ENCODE measurements around the gene IFT80. TPM values are rescaled to one million over a fixed set of nuclear protein-coding genes. Genes with fewer than 3 reads are reported as not detected.

The IFT80 gene
- total RNA-seq, 1 experiment from 2014 or later = 20.2 TPM

GRCh38 chr3:160381470-160381869 is 17.6 kb downstream of the IFT80 start:
- Histone ChIP-seq H3K4me3 (ENCODE audit: low read depth, low read length, poor library complexity, severe bottlenecking) (no peak overlapping the region), H3K27ac (ENCODE audit: low read depth, low read length, poor library complexity, severe bottlenecking) (no peak overlapping the region), H3K36me3 (ENCODE audit: insufficient read depth, low read length, poor library complexity, severe bottlenecking) (no peaks in the 10 kb centered on the region), H3K9me3 (ENCODE audit: low read depth, low read length, poor library complexity, severe bottlenecking) (no peaks in the 10 kb centered on the region), H3K4me1 (ENCODE audit: insufficient read depth, low read length, poor library complexity, severe bottlenecking) (no peaks in the 10 kb centered on the region), H3K27me3 (replicated peaks; ENCODE audit: insufficient read depth, low read depth, low read length, poor library complexity) (no peaks in the 10 kb centered on the region)
- ChIA-PET CTCF (no interaction called here), POLR2A (ENCODE audit: low non-redundant PET) (no interaction called here)
- no peak for DNase-seq (ENCODE audit: low spot score)
- intact Hi-C loops (cut with micrococcal nuclease; ENCODE audit: unreplicated experiment) = no loop called here
- no peak for TF ChIP-seq CTCF (conservative IDR thresholded peaks at IDR 0.05; ENCODE audit: low read depth, low read length)
- no peak for TF ChIP-seq EZH2 (IDR thresholded peaks at IDR 0.05; ENCODE audit: borderline replicate concordance, low read depth, low read length, poor library complexity, severe bottlenecking)
- no TSS peak for BruUV-seq (replicated peaks)

- Histone ChIP-seq H3K4me1 (ENCODE audit: insufficient read depth, low read length, poor library complexity, severe bottlenecking) (no peaks in the 10 kb centered on the region), H3K27me3 (replicated peaks; ENCODE audit: insufficient read depth, low read depth, low read length, poor library complexity) (no peaks in the 10 kb centered on the region), H3K4me3 (ENCODE audit: low read depth, low read length, poor library complexity, severe bottlenecking) (no peak overlapping the region), H3K9me3 (ENCODE audit: low read depth, low read length, poor library complexity, severe bottlenecking) (no peaks in the 10 kb centered on the region), H3K27ac (ENCODE audit: low read depth, low read length, poor library complexity, severe bottlenecking) (no peak overlapping the region), H3K36me3 (ENCODE audit: insufficient read depth, low read length, poor library complexity, severe bottlenecking) (no peaks in the 10 kb centered on the region)
- POLR2A ChIA-PET (ENCODE audit: low non-redundant PET) = no interaction called here
- no TSS peak for BruUV-seq (replicated peaks)
- TF ChIP-seq CTCF (conservative IDR thresholded peaks at IDR 0.05; ENCODE audit: low read depth, low read length) = no peak
- no peak for TF ChIP-seq EZH2 (IDR thresholded peaks at IDR 0.05; ENCODE audit: borderline replicate concordance, low read depth, low read length, poor library complexity, severe bottlenecking)
- intact Hi-C loops (cut with micrococcal nuclease; ENCODE audit: unreplicated experiment) = no loop called here
- no peak for DNase-seq (ENCODE audit: low spot score)
- CTCF ChIA-PET = no interaction called here
Measured at GRCh38 chr3:160379628-160380214, 19.3 kb downstream of the IFT80 start.

GRCh38 chr3:160378331-160379109 is 20.5 kb downstream of the IFT80 start:
- ChIA-PET CTCF (no interaction called here), POLR2A (ENCODE audit: low non-redundant PET) (interaction anchor here (0.6 kb wide), 1 partner anchor 302 kb away, joined by 4 read pairs; no protein-coding TSS in a partner anchor)

More at GRCh38 chr3:160378331-160379109, 20.5 kb downstream of the IFT80 start:
- Histone ChIP-seq H3K4me3 (ENCODE audit: low read depth, low read length, poor library complexity, severe bottlenecking) (no peak overlapping the region), H3K9me3 (ENCODE audit: low read depth, low read length, poor library complexity, severe bottlenecking) (no peaks in the 10 kb centered on the region), H3K27ac (ENCODE audit: low read depth, low read length, poor library complexity, severe bottlenecking) (no peak overlapping the region), H3K4me1 (ENCODE audit: insufficient read depth, low read length, poor library complexity, severe bottlenecking) (no peaks in the 10 kb centered on the region), H3K27me3 (replicated peaks; ENCODE audit: insufficient read depth, low read depth, low read length, poor library complexity) (no peaks in the 10 kb centered on the region), H3K36me3 (ENCODE audit: insufficient read depth, low read length, poor library complexity, severe bottlenecking) (no peaks in the 10 kb centered on the region)
- intact Hi-C loops (cut with micrococcal nuclease; ENCODE audit: unreplicated experiment) = no loop called here
- no TSS peak for BruUV-seq (replicated peaks)
- TF ChIP-seq EZH2 (IDR thresholded peaks at IDR 0.05; ENCODE audit: borderline replicate concordance, low read depth, low read length, poor library complexity, severe bottlenecking) = no peak
- no peak for TF ChIP-seq CTCF (conservative IDR thresholded peaks at IDR 0.05; ENCODE audit: low read depth, low read length)
- DNase-seq (ENCODE audit: low spot score) = no peak

Data from A673 (cell line).